Mucosa of stomach (tissue), 1 donor: ENCODE results near the gene KLK12.
"Not testable (repeated sequence)": the region's sequence is repeated elsewhere in the genome, so short reads cannot be mapped to it uniquely, and the experiment has no call there.

Source experiments
- H3K27me3 ChIP-seq: one replicate; pipeline ENCODE4 v1.7.0; 2013; ENCODE audit warnings: mild to moderate bottlenecking, low read length; ENCODE audit not compliant: control insufficient read depth, insufficient read depth
- H3K36me3 ChIP-seq: one replicate; pipeline ENCODE4 v1.7.0; 2013; ENCODE audit warnings: low read length; ENCODE audit not compliant: control insufficient read depth, insufficient read depth
- H3K4me1 ChIP-seq: one replicate; pipeline ENCODE4 v1.7.0; 2013; ENCODE audit warnings: mild to moderate bottlenecking, low read length; ENCODE audit not compliant: control insufficient read depth, insufficient read depth
- H3K4me3 ChIP-seq: one replicate; pipeline ENCODE4 v1.7.0; 2013; ENCODE audit warnings: low read length
- H3K9ac ChIP-seq: one replicate; pipeline ENCODE4 v1.7.0; 2013; ENCODE audit warnings: mild to moderate bottlenecking, low read length, moderate library complexity
- H3K9me3 ChIP-seq: one replicate; pipeline ENCODE4 v1.7.0; 2013; ENCODE audit warnings: mild to moderate bottlenecking, low read length, moderate library complexity; ENCODE audit not compliant: control insufficient read depth
- donor health status: Pancreatic carcinoma.

Gene KLK12

GRCh38 chr19:50994129-50994528, 40.7 kb downstream of the KLK12 start:
- no peak overlapping the region for H3K4me3 ChIP-seq
- H3K36me3 ChIP-seq: no peaks in the 10 kb centered on the region
- no peaks in the 10 kb centered on the region for H3K9me3 ChIP-seq

GRCh38 chr19:50992666-50993035, 42.2 kb downstream of the KLK12 start:
- H3K4me3 ChIP-seq: no peak overlapping the region

More at GRCh38 chr19:50994129-50994528, 40.7 kb downstream of the KLK12 start:
- H3K9ac ChIP-seq: no peak overlapping the region
- H3K4me1 ChIP-seq: peaks cover 3% of the 10 kb centered on the region
- peaks cover 4% of the 10 kb centered on the region for H3K27me3 ChIP-seq

GRCh38 chr19:50984416-50984815, 50.4 kb downstream of the KLK12 start:
- not testable (repeated sequence) for H3K9ac ChIP-seq, H3K36me3 ChIP-seq, H3K4me3 ChIP-seq, H3K9me3 ChIP-seq, H3K4me1 ChIP-seq
- H3K27me3 ChIP-seq: peaks cover 18% of the 10 kb centered on the region

More at GRCh38 chr19:50992666-50993035, 42.2 kb downstream of the KLK12 start:
- Histone ChIP-seq H3K36me3 (no peaks in the 10 kb centered on the region), H3K4me1 (peaks cover 3% of the 10 kb centered on the region), H3K9ac (no peak overlapping the region), H3K9me3 (no peaks in the 10 kb centered on the region), H3K27me3 (peaks cover 4% of the 10 kb centered on the region)

GRCh38 chr19:50983625-50984292, 51.0 kb downstream of the KLK12 start, which contains the start of gene KLK7:
KLK7 (minus strand) TSS chr19:50983917; CDS start chr19:50982399, 1,518 bp downstream.
- Histone ChIP-seq H3K4me1 (peaks cover 6% of the 10 kb centered on the region), H3K4me3 (no peak within 1 kb of the TSS), H3K36me3 (no peaks in the 10 kb centered on the region), H3K9ac (no peak within 1 kb of the TSS), H3K27me3 (peaks cover 18% of the 10 kb centered on the region), H3K9me3 (no peaks in the 10 kb centered on the region)

GRCh38 chr19:50982186-50982585, 52.6 kb downstream of the KLK12 start:
- H3K9ac ChIP-seq: no peak overlapping the region
- no peaks in the 10 kb centered on the region for H3K36me3 ChIP-seq
- H3K4me1 ChIP-seq: peaks cover 6% of the 10 kb centered on the region
- peaks cover 18% of the 10 kb centered on the region for H3K27me3 ChIP-seq
- no peaks in the 10 kb centered on the region for H3K9me3 ChIP-seq
- H3K4me3 ChIP-seq: no peak overlapping the region

GRCh38 chr19:50981587-50982146, 53.1 kb downstream of the KLK12 start:
- Histone ChIP-seq H3K9ac (no peak overlapping the region), H3K4me1 (peaks cover 6% of the 10 kb centered on the region), H3K4me3 (no peak overlapping the region), H3K36me3 (no peaks in the 10 kb centered on the region), H3K27me3 (peaks cover 18% of the 10 kb centered on the region), H3K9me3 (no peaks in the 10 kb centered on the region)

GRCh38 chr19:50980208-50980607, 54.6 kb downstream of the KLK12 start:
- Histone ChIP-seq H3K4me3 (no peak overlapping the region), H3K4me1 (peaks cover 9% of the 10 kb centered on the region), H3K9ac (no peak overlapping the region), H3K27me3 (peaks cover 18% of the 10 kb centered on the region), H3K36me3 (no peaks in the 10 kb centered on the region), H3K9me3 (no peaks in the 10 kb centered on the region)

GRCh38 chr19:50979758-50980157, 55.0 kb downstream of the KLK12 start:
- H3K9ac ChIP-seq: no peak overlapping the region
- no peak overlapping the region for H3K4me3 ChIP-seq
- H3K4me1 ChIP-seq: peaks cover 9% of the 10 kb centered on the region
- H3K36me3 ChIP-seq: no peaks in the 10 kb centered on the region
- H3K9me3 ChIP-seq: no peaks in the 10 kb centered on the region
- peaks cover 18% of the 10 kb centered on the region for H3K27me3 ChIP-seq
